NCI-H1694 treated with DMSO at 0.1 percent for 48 hours (cell line): Measurements from ENCODE around the gene GABRD.
"Not testable (repeated sequence)": the region's sequence is repeated elsewhere in the genome, so short reads cannot be mapped to it uniquely, and the experiment has no call there.

Experiments
- DNase-seq: peaks from one replicate; lab custom pipeline; 2025; lab: John Stamatoyannopoulos, UW

The GABRD gene

GRCh38 chr1:2019172-2019543 lies at the start of gene GABRD:
Gene GABRD (plus strand): TSS chr1:2019345. CDS start chr1:2019424, 79 bp downstream.
- no peak for DNase-seq

- DNase-seq = no peak
Measured at GRCh38 chr1:1969505-1969900, 49.6 kb upstream of the GABRD start.

- no peak for DNase-seq
Measured at GRCh38 chr1:1969953-1970716, 49.0 kb upstream of the GABRD start.

- DNase-seq = no peak
Measured at GRCh38 chr1:1971017-1971416, 48.1 kb upstream of the GABRD start.

GRCh38 chr1:1971688-1972087 lies 47.5 kb upstream of the GABRD start:
- DNase-seq = no peak

- DNase-seq = no peak
Measured at GRCh38 chr1:1972976-1973715, 46.0 kb upstream of the GABRD start.

- no peak for DNase-seq
Measured at GRCh38 chr1:1973716-1974642, 45.2 kb upstream of the GABRD start.

GRCh38 chr1:1974834-1975233 lies 44.3 kb upstream of the GABRD start:
- no peak for DNase-seq

GRCh38 chr1:1975535-1975934 lies 43.6 kb upstream of the GABRD start:
- no peak for DNase-seq

- DNase-seq = no peak
Measured at GRCh38 chr1:1976031-1976430, 43.1 kb upstream of the GABRD start.

- DNase-seq = no peak
Measured at GRCh38 chr1:1978108-1978507, 41.0 kb upstream of the GABRD start.

GRCh38 chr1:1978690-1979481 lies 40.3 kb upstream of the GABRD start:
- not testable (repeated sequence) for DNase-seq

GRCh38 chr1:1979482-1980165 lies 39.5 kb upstream of the GABRD start:
- DNase-seq = no peak

GRCh38 chr1:1980467-1981141 lies 38.5 kb upstream of the GABRD start:
- no peak for DNase-seq

- no peak for DNase-seq
Measured at GRCh38 chr1:1981142-1981500, 38.0 kb upstream of the GABRD start.

GRCh38 chr1:1981631-1982327 lies 37.4 kb upstream of the GABRD start:
- DNase-seq = not testable (repeated sequence)

- DNase-seq = no peak
Measured at GRCh38 chr1:1982379-1983232, 36.5 kb upstream of the GABRD start.

GRCh38 chr1:1984560-1985070 lies 34.5 kb upstream of the GABRD start:
- DNase-seq = no peak
